GM12873 (cell line): ENCODE data around the gene PRPSAP2.

Experiments
- TF ChIP-seq, protein P1 (sequence below): IDR thresholded peaks from 2 replicates; pipeline ENCODE4 v1.5.1; 2012; ENCODE audit warnings: low read depth, mild to moderate bottlenecking, moderate library complexity, low read length, control low read depth; ENCODE audit not compliant: insufficient read depth; ENCODE audit errors: missing control alignments

The PRPSAP2 gene

GRCh38 chr17:18856570-18856915 is 1.4 kb upstream of the PRPSAP2 start:
- TF ChIP-seq, protein P1, sequence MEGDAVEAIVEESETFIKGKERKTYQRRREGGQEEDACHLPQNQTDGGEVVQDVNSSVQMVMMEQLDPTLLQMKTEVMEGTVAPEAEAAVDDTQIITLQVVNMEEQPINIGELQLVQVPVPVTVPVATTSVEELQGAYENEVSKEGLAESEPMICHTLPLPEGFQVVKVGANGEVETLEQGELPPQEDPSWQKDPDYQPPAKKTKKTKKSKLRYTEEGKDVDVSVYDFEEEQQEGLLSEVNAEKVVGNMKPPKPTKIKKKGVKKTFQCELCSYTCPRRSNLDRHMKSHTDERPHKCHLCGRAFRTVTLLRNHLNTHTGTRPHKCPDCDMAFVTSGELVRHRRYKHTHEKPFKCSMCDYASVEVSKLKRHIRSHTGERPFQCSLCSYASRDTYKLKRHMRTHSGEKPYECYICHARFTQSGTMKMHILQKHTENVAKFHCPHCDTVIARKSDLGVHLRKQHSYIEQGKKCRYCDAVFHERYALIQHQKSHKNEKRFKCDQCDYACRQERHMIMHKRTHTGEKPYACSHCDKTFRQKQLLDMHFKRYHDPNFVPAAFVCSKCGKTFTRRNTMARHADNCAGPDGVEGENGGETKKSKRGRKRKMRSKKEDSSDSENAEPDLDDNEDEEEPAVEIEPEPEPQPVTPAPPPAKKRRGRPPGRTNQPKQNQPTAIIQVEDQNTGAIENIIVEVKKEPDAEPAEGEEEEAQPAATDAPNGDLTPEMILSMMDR: no peak

- TF ChIP-seq, protein P1: no peak
Observed at GRCh38 chr17:18858567-18859245, 775 bp downstream of the PRPSAP2 start.

DNA sequence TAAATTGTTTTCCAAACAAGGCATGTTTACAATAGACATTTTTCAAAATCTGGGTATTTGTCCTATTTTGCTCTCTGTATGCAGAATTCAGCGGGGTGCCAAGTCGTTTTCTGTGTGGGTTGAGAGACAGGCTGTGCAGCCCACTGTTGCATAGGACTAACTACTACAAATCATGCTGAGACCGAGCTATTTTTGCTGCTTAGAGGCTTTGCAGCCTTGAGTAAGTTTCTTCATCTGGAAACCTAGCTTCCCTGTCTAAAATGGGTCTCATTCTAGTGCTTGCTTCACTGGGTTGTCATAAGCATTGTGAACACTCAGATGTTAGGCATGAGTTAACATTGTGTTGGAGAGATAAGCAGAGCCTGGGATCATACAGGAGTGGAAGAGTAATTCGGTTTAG is 1.3 kb downstream of the PRPSAP2 start:
- TF ChIP-seq, protein P1: no peak

- TF ChIP-seq, protein P1: no peak
Observed at GRCh38 chr17:18860161-18860972, 2.4 kb downstream of the PRPSAP2 start.

- TF ChIP-seq, protein P1: no peak
Observed at GRCh38 chr17:18862011-18862410, 4.1 kb downstream of the PRPSAP2 start.

DNA sequence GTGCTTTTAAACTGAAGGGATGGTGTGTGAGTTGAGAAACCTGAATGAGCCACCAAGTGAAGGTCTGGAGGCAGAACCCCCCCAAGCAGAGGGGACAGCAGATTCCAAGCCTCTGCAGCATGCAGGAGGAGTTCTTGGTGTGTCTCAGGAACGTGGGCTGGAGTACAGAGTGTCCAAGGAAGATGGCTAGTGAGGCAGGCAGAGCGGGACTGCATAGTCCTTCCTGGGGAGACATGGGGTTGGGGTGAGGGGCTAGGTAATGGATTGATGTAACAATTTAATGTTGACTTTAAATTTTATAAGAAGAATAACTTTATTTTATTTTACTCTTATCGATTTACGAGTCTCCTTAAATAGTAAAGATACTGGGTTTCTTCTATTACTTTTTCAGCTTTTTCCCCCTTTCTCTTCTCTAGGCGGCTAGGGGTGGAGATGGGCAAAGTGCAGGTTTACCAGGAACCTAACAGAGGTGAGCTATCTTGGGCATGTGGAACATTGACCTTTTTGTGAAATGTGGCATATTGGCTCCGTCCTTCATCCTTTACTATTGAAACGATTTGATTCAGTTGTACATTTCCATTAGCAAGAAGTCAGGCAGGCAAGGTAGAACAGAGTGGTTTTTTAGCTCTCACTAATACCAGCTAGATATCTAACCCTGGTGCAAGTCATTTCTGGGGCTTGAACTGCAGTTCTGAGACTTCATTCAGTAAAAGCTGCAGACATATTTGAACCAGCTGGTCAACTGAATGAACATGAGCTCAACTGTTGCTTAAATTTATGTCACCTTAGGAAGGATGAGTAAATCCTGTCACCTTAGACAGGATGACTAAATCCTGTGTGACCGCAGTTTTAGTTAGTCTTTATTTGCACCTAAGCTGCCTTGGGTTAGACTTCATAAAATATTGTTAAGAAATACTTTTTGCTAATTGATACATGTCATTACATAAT is 9.2 kb downstream of the PRPSAP2 start:
- TF ChIP-seq, protein P1: no peak
